Fibroblast of pulmonary artery (primary cell): ENCODE results near the gene CEP350.
A peak's percentile ranks its signal among the peaks of the same experiment; 100 is the strongest.
"Not testable (repeated sequence)": the region's sequence is repeated elsewhere in the genome, so short reads cannot be mapped to it uniquely, and the experiment has no call there.

Source experiments
- DNase-seq: peaks from one replicate; pipeline ENCODE4 v3.0.0-alpha.2; 2010; ENCODE audit warnings: low read depth
- H3K4me3 ChIP-seq: replicated peaks from 2 replicates; pipeline ENCODE4 v1.5.1; 2011; ENCODE audit warnings: low read depth, mild to moderate bottlenecking, control low read depth, low read length, moderate library complexity
- CTCF ChIP-seq: IDR thresholded peaks from 2 replicates; pipeline ENCODE4 v1.5.1; 2011; ENCODE audit warnings: mild to moderate bottlenecking, control low read depth, low read length, inconsistent platforms; ENCODE audit errors: missing control alignments

CEP350 gene

GRCh38 chr1:179950651-179951050 is 4.0 kb upstream of the CEP350 start:
- TF ChIP-seq CTCF, result no peak
- DNase-seq, result no peak
- H3K4me3 ChIP-seq, result no peak overlapping the region

- TF ChIP-seq CTCF, result no peak
- DNase-seq, result no peak
- no peak overlapping the region for H3K4me3 ChIP-seq
Observed at GRCh38 chr1:179951383-179952144, 3.0 kb upstream of the CEP350 start.

GRCh38 chr1:179952186-179952585 is 2.4 kb upstream of the CEP350 start:
- H3K4me3 ChIP-seq, result no peak overlapping the region
- no peak for DNase-seq
- TF ChIP-seq CTCF, result no peak

- TF ChIP-seq CTCF, result peak; percentile 23
- H3K4me3 ChIP-seq, result peak overlapping the region; percentile 96
- peak; percentile 65 for DNase-seq
Observed at GRCh38 chr1:179953974-179954492, 577 bp upstream of the CEP350 start.

GRCh38 chr1:179955287-179955680 is 674 bp downstream of the CEP350 start:
- TF ChIP-seq CTCF, result no peak
- peak overlapping the region; percentile 96 for H3K4me3 ChIP-seq

GRCh38 chr1:179955731-179956130 is 1.1 kb downstream of the CEP350 start:
- DNase-seq, result no peak
- no peak for TF ChIP-seq CTCF
- peak overlapping the region; percentile 96 for H3K4me3 ChIP-seq

More at GRCh38 chr1:179955287-179955680, 674 bp downstream of the CEP350 start:
- peak; percentile 13 for DNase-seq

- no peak for TF ChIP-seq CTCF
- H3K4me3 ChIP-seq, result no peak overlapping the region
- DNase-seq, result no peak
Observed at GRCh38 chr1:179958359-179958758, 3.7 kb downstream of the CEP350 start.

- not testable (repeated sequence) for DNase-seq, H3K4me3 ChIP-seq
Observed at GRCh38 chr1:179962168-179962567, 7.6 kb downstream of the CEP350 start.
